ENCODE results near the gene SMYD3.
"Not testable (repeated sequence)": the region's sequence is repeated elsewhere in the genome, so short reads cannot be mapped to it uniquely, and the experiment has no call there.

Gene SMYD3

GRCh38 chr1:246364415-246364941 is 142.6 kb downstream of the SMYD3 start:
- Histone ChIP-seq H3K4me1 (ENCODE audit: insufficient read depth, insufficient read length) (no peaks in the 10 kb centered on the region), H3K36me3 (ENCODE audit: insufficient read depth, insufficient read length, low read length) (no peaks in the 10 kb centered on the region), H3K27me3 (ENCODE audit: insufficient read depth, insufficient read length) (no peaks in the 10 kb centered on the region), H3K9me3 (ENCODE audit: insufficient read depth, low read length) (no peaks in the 10 kb centered on the region; the same call in 1 of the 2 replicates), H3K4me3 (ENCODE audit: insufficient read length, low read depth) (no peak overlapping the region), H3K9ac (ENCODE audit: insufficient read length, low read depth) (no peak overlapping the region)
- TF ChIP-seq SUZ12 (IDR thresholded peaks at IDR 0.05; ENCODE audit: extremely low read depth, insufficient read depth, insufficient read length) (no peak), ZNF274 (IDR thresholded peaks at IDR 0.05; ENCODE audit: low read depth, low read length) (no peak), YY1 (IDR thresholded peaks at IDR 0.05; ENCODE audit: insufficient read depth, insufficient read length) (no peak)
- no peak for DNase-seq (ENCODE audit: low read depth, low spot score)

- not testable (repeated sequence) for H3K9ac ChIP-seq (ENCODE audit: insufficient read length, low read depth); H3K36me3 ChIP-seq (ENCODE audit: insufficient read depth, insufficient read length, low read length); H3K27me3 ChIP-seq (ENCODE audit: insufficient read depth, insufficient read length); H3K4me3 ChIP-seq (ENCODE audit: insufficient read length, low read depth); H3K9me3 ChIP-seq (ENCODE audit: insufficient read depth, low read length); H3K4me1 ChIP-seq (ENCODE audit: insufficient read depth, insufficient read length)
- DNase-seq (ENCODE audit: low read depth, low spot score), result peak; percentile 28
Measured at GRCh38 chr1:246357014-246357598, 150.0 kb downstream of the SMYD3 start.

GRCh38 chr1:246355411-246356230 is 151.5 kb downstream of the SMYD3 start:
- TF ChIP-seq ZNF274 (IDR thresholded peaks at IDR 0.05; ENCODE audit: low read depth, low read length) (no peak), SUZ12 (IDR thresholded peaks at IDR 0.05; ENCODE audit: extremely low read depth, insufficient read depth, insufficient read length) (no peak), YY1 (IDR thresholded peaks at IDR 0.05; ENCODE audit: insufficient read depth, insufficient read length) (no peak)
- Histone ChIP-seq H3K4me3 (ENCODE audit: insufficient read length, low read depth) (no peak overlapping the region), H3K4me1 (ENCODE audit: insufficient read depth, insufficient read length) (peaks cover 5% of the 10 kb centered on the region), H3K9ac (ENCODE audit: insufficient read length, low read depth) (no peak overlapping the region), H3K27me3 (ENCODE audit: insufficient read depth, insufficient read length) (no peaks in the 10 kb centered on the region), H3K9me3 (ENCODE audit: insufficient read depth, low read length) (no peaks in the 10 kb centered on the region), H3K36me3 (ENCODE audit: insufficient read depth, insufficient read length, low read length) (no peaks in the 10 kb centered on the region)
- peak; percentile 18 for DNase-seq (ENCODE audit: low read depth, low spot score)

DNA sequence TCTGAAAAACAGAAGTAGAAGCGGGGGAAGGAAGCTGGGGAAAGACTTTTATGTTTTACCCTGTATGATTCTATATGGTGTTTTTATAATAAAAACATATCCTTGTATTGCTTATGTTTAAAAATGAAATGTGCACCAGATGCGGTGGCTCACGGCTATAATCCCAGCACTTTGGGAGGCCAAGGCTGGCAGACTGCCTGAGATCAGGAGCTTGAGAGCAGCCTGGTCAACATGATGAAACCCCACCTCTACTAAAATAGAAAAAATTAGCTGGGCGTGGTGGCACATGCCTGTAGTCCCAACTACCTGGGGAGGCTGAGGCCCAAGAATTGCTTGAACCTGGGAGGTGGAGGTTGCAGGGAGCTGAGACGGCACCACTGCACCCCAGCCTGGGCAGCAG is 155.4 kb downstream of the SMYD3 start:
- no peak for TF ChIP-seq SUZ12 (IDR thresholded peaks at IDR 0.05; ENCODE audit: extremely low read depth, insufficient read depth, insufficient read length)
- no peak for TF ChIP-seq ZNF274 (IDR thresholded peaks at IDR 0.05; ENCODE audit: low read depth, low read length)
- DNase-seq (ENCODE audit: low read depth, low spot score), result no peak
- no peak overlapping the region for H3K4me3 ChIP-seq (ENCODE audit: insufficient read length, low read depth)
- H3K9ac ChIP-seq (ENCODE audit: insufficient read length, low read depth), result no peak overlapping the region
- no peaks in the 10 kb centered on the region for H3K36me3 ChIP-seq (ENCODE audit: insufficient read depth, insufficient read length, low read length)
- no peaks in the 10 kb centered on the region for H3K9me3 ChIP-seq (ENCODE audit: insufficient read depth, low read length)
- peaks cover 5% of the 10 kb centered on the region for H3K4me1 ChIP-seq (ENCODE audit: insufficient read depth, insufficient read length)
- no peaks in the 10 kb centered on the region for H3K27me3 ChIP-seq (ENCODE audit: insufficient read depth, insufficient read length)

DNA sequence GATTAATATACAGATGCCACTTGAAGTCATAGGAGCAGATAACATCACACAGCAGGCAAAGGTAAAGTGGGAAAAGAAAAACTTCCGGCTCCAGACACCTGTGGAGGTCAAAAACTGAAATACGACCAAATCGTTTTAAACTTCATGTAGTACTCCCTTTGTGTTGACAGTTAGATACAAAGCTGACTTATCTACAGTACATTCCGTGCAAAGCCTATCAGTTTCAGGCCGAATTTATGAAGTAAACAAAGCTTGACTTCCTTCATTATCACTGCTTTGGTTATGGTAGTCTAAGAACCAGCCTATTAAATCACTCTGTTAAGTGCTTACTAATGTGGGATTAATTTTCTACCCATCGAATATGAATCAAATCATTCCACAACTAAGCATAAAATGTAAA is 156.3 kb downstream of the SMYD3 start:
- Histone ChIP-seq H3K4me3 (ENCODE audit: insufficient read length, low read depth) (no peak overlapping the region), H3K9me3 (ENCODE audit: insufficient read depth, low read length) (no peaks in the 10 kb centered on the region), H3K27me3 (ENCODE audit: insufficient read depth, insufficient read length) (no peaks in the 10 kb centered on the region), H3K36me3 (ENCODE audit: insufficient read depth, insufficient read length, low read length) (no peaks in the 10 kb centered on the region), H3K4me1 (ENCODE audit: insufficient read depth, insufficient read length) (peaks cover 5% of the 10 kb centered on the region), H3K9ac (ENCODE audit: insufficient read length, low read depth) (no peak overlapping the region)
- no peak for DNase-seq (ENCODE audit: low read depth, low spot score)
- TF ChIP-seq ZNF274 (IDR thresholded peaks at IDR 0.05; ENCODE audit: low read depth, low read length) (no peak), SUZ12 (IDR thresholded peaks at IDR 0.05; ENCODE audit: extremely low read depth, insufficient read depth, insufficient read length) (no peak), YY1 (IDR thresholded peaks at IDR 0.05; ENCODE audit: insufficient read depth, insufficient read length) (no peak)

GRCh38 chr1:246343937-246344336 is 163.1 kb downstream of the SMYD3 start:
- DNase-seq (ENCODE audit: low read depth, low spot score), result no peak
- no peak overlapping the region for H3K4me3 ChIP-seq (ENCODE audit: insufficient read length, low read depth)
- H3K36me3 ChIP-seq (ENCODE audit: insufficient read depth, insufficient read length, low read length), result no peaks in the 10 kb centered on the region
- H3K4me1 ChIP-seq (ENCODE audit: insufficient read depth, insufficient read length), result no peaks in the 10 kb centered on the region
- peaks cover 19% of the 10 kb centered on the region for H3K9me3 ChIP-seq (ENCODE audit: insufficient read depth, low read length)
- TF ChIP-seq ZNF274 (IDR thresholded peaks at IDR 0.05; ENCODE audit: low read depth, low read length) (no peak), YY1 (IDR thresholded peaks at IDR 0.05; ENCODE audit: insufficient read depth, insufficient read length) (no peak), SUZ12 (IDR thresholded peaks at IDR 0.05; ENCODE audit: extremely low read depth, insufficient read depth, insufficient read length) (no peak)
- no peaks in the 10 kb centered on the region for H3K27me3 ChIP-seq (ENCODE audit: insufficient read depth, insufficient read length)
- no peak overlapping the region for H3K9ac ChIP-seq (ENCODE audit: insufficient read length, low read depth)

GRCh38 chr1:246343251-246343650 is 163.8 kb downstream of the SMYD3 start:
- no peaks in the 10 kb centered on the region for H3K27me3 ChIP-seq (ENCODE audit: insufficient read depth, insufficient read length)
- H3K4me3 ChIP-seq (ENCODE audit: insufficient read length, low read depth), result no peak overlapping the region
- H3K4me1 ChIP-seq (ENCODE audit: insufficient read depth, insufficient read length), result no peaks in the 10 kb centered on the region
- no peak overlapping the region for H3K9ac ChIP-seq (ENCODE audit: insufficient read length, low read depth)
- DNase-seq (ENCODE audit: low read depth, low spot score), result no peak
- TF ChIP-seq YY1 (IDR thresholded peaks at IDR 0.05; ENCODE audit: insufficient read depth, insufficient read length) (no peak), SUZ12 (IDR thresholded peaks at IDR 0.05; ENCODE audit: extremely low read depth, insufficient read depth, insufficient read length) (no peak), ZNF274 (IDR thresholded peaks at IDR 0.05; ENCODE audit: low read depth, low read length) (no peak)
- peaks cover 19% of the 10 kb centered on the region for H3K9me3 ChIP-seq (ENCODE audit: insufficient read depth, low read length)
- H3K36me3 ChIP-seq (ENCODE audit: insufficient read depth, insufficient read length, low read length), result no peaks in the 10 kb centered on the region
